Measurements from ENCODE around the gene IGF2BP3. TPM values are rescaled to one million over a fixed set of nuclear protein-coding genes. Genes with fewer than 3 reads are reported as not detected.

Gene IGF2BP3
- total and polyA plus RNA-seq, 4 donors: 0.08 to 1.6 (median 0.71) TPM; not detected in 1

DNA sequence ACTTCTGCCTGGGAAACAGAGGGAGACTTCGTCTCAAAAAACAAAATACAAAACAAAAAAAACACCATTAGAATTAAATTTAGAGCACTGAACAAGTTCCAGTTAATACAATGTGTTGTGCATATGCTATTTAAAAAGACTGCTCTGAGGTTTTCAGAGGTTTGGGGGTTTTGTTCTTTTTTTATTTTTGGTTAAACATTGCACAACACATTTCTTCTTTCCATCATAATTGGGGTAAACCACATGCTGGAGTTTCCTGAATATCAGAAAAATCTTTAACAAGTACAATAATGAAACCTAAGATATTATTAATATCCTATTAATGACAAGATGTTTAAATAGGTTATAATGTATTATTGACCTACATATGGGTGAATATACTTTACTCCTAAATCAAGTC lies 26.3 kb downstream of the IGF2BP3 start:
- H3K36me3 ChIP-seq (ENCODE audit: control insufficient read depth in 1 of 2, insufficient read depth in 2 of 2, low read length in 1 of 2): no peaks in the 10 kb centered on the region
- intact Hi-C loops (cut with DNase I): no loop called here
- ATAC-seq (ENCODE audit: low FRiP score) (no peak), DNase-seq (no peak)
- WGBS, 2 donors: 45 to 48% methylated on average over 1 of the region's 1 CpG
- no peaks in the 10 kb centered on the region for H3K9me3 ChIP-seq (ENCODE audit: control insufficient read depth, low read length)
- H3K27ac ChIP-seq (ENCODE audit: low read depth in 1 of 2, low read length in 2 of 2): no peak overlapping the region
- H3K4me3 ChIP-seq (ENCODE audit: low read length in 2 of 2): no peak overlapping the region
- no peaks in the 10 kb centered on the region for H3K27me3 ChIP-seq (ENCODE audit: control insufficient read depth in 1 of 2, insufficient read depth in 2 of 2, low read length in 1 of 2)
- H3K4me1 ChIP-seq (ENCODE audit: control insufficient read depth in 1 of 2, insufficient read depth in 2 of 2, low read length in 2 of 2): no peaks in the 10 kb centered on the region

DNA sequence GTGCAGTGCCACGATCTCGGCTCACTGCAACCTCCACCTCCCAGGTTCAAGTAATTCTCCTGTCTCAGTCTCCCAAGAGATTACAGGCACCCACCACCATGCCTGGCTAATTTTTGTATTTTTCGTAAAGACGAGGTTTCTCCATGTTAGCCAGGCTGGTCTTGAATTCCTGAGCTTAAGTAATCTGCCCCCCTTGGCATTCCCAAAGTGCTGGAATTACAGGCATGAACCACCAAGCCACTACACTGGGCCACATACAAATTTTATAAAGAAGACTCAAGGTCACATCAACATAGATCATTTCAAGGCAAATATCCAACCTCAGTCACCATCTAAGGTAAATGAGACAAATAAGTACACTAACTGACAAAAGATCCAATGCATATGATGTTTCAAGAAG lies 32.1 kb downstream of the IGF2BP3 start:
- no peak for ATAC-seq (ENCODE audit: low FRiP score)
- 75 to 83% methylated on average over 4 of the region's 4 CpGs for WGBS, 2 donors

DNA sequence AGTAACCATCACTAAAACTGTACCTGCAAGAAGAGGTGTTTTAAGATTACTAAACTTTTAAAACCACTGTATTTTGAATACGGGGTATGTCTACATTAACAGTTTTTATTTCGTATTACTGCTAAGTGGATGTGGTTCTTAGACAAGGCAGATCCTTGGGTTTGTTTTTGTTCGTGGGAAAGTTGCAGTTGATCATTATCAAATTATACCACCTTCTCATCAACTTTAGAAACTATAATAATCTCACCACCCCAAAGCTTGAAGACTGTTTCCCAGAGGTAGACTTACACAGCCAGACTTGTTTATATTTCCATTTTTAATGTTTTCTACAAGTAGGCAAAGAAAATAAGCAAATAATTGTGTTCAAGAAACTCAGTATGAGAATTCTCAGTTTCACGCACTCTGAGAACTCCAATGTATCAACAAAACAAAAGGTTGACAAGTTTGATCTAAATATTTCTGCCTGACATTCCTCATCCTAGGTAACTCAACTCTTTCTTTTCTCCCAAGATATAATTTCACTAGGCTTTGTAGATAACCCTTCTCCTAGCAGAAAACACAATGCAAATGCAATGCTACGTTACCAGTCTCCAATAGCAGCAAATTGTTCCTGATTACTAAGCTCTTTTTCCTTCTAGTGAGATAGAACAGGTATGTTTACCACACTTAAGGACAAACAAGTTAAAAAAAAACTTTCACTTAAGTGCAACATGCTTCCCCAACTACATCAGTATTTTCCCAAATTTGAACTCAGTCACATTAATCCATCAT lies 36.0 kb downstream of the IGF2BP3 start:
- H3K4me1 ChIP-seq (ENCODE audit: control insufficient read depth in 1 of 2, insufficient read depth in 2 of 2, low read length in 2 of 2): no peaks in the 10 kb centered on the region
- ATAC-seq (ENCODE audit: low FRiP score): no peak
- no peak for DNase-seq
- H3K27me3 ChIP-seq (ENCODE audit: control insufficient read depth in 1 of 2, insufficient read depth in 2 of 2, low read length in 1 of 2): no peaks in the 10 kb centered on the region
- H3K4me3 ChIP-seq (ENCODE audit: low read length in 2 of 2): no peak overlapping the region
- 92 to 94% methylated on average over 5 of the region's 5 CpGs for WGBS, 2 donors
- no peak overlapping the region for H3K27ac ChIP-seq (ENCODE audit: low read depth in 1 of 2, low read length in 2 of 2)
- intact Hi-C loops (cut with DNase I): no loop called here
- H3K36me3 ChIP-seq (ENCODE audit: control insufficient read depth in 1 of 2, insufficient read depth in 2 of 2, low read length in 1 of 2): no peaks in the 10 kb centered on the region
- no peaks in the 10 kb centered on the region for H3K9me3 ChIP-seq (ENCODE audit: control insufficient read depth, low read length)

More for the DNA sequence above, 32.1 kb downstream of the IGF2BP3 start:
- no peak overlapping the region for H3K4me3 ChIP-seq (ENCODE audit: low read length in 2 of 2)
- H3K27me3 ChIP-seq (ENCODE audit: control insufficient read depth in 1 of 2, insufficient read depth in 2 of 2, low read length in 1 of 2): no peaks in the 10 kb centered on the region
- no peak overlapping the region for H3K27ac ChIP-seq (ENCODE audit: low read depth in 1 of 2, low read length in 2 of 2)
- no peak for DNase-seq
- intact Hi-C loops (cut with DNase I): no loop called here
- no peaks in the 10 kb centered on the region for H3K36me3 ChIP-seq (ENCODE audit: control insufficient read depth in 1 of 2, insufficient read depth in 2 of 2, low read length in 1 of 2)
- no peaks in the 10 kb centered on the region for H3K9me3 ChIP-seq (ENCODE audit: control insufficient read depth, low read length)
- no peaks in the 10 kb centered on the region for H3K4me1 ChIP-seq (ENCODE audit: control insufficient read depth in 1 of 2, insufficient read depth in 2 of 2, low read length in 2 of 2)

DNA sequence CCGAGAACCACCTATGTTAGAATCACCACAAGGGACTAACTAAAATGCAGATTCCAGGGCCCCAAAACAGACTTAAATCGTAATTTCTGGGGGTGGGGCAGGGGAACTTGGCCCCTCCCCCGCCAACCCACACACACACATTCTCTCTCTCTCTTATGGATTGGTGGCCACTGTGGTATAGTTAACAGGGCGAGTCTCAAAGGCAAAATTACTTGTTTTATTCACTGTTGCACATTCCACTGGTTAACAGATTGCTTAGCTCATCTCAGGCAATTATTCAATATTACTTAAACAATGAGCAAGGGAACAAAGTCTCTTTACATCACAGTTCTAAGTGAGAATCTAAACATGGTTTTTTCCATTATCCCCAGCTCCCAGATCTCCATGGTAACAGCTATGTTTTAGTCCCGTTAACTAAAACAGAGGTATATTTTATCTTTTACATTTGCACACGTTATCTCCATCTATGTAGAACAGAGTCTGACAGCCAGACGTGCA lies 38.5 kb downstream of the IGF2BP3 start:
- Histone ChIP-seq H3K27ac (ENCODE audit: low read depth in 1 of 2, low read length in 2 of 2) (no peak overlapping the region), H3K4me3 (ENCODE audit: low read length in 2 of 2) (no peak overlapping the region), H3K4me1 (ENCODE audit: control insufficient read depth in 1 of 2, insufficient read depth in 2 of 2, low read length in 2 of 2) (no peaks in the 10 kb centered on the region), H3K36me3 (ENCODE audit: control insufficient read depth in 1 of 2, insufficient read depth in 2 of 2, low read length in 1 of 2) (no peaks in the 10 kb centered on the region), H3K9me3 (ENCODE audit: control insufficient read depth, low read length) (no peaks in the 10 kb centered on the region), H3K27me3 (ENCODE audit: control insufficient read depth in 1 of 2, insufficient read depth in 2 of 2, low read length in 1 of 2) (no peaks in the 10 kb centered on the region)
- DNase-seq (no peak), ATAC-seq (ENCODE audit: low FRiP score) (no peak)
- intact Hi-C loops (cut with DNase I): no loop called here
- 61 to 65% methylated on average over 7 of the region's 7 CpGs for whole genome bisulfite sequencing, 2 donors

DNA sequence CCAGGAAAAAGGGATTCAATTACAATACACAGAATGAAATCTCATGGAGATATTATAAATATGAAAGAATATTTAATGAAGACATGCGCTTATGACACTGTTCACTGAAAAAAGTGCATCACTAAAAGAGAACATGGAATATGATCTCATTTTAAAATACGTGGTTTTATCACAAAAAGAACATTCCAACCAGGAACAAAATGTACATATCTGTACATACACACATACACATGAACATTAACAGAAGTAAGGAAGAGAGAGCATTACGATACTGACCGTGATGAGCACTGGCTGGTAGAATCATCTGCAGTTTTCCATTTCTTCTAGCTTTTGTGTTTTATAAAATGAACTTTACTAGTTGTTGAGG lies 39.4 kb downstream of the IGF2BP3 start:
- no peak overlapping the region for H3K27ac ChIP-seq (ENCODE audit: low read depth in 1 of 2, low read length in 2 of 2)
- H3K36me3 ChIP-seq (ENCODE audit: control insufficient read depth in 1 of 2, insufficient read depth in 2 of 2, low read length in 1 of 2): no peaks in the 10 kb centered on the region
- no peak overlapping the region for H3K4me3 ChIP-seq (ENCODE audit: low read length in 2 of 2)
- ATAC-seq (ENCODE audit: low FRiP score) (no peak), DNase-seq (no peak)
- no peaks in the 10 kb centered on the region for H3K9me3 ChIP-seq (ENCODE audit: control insufficient read depth, low read length)
- intact Hi-C loops (cut with DNase I): no loop called here
- H3K4me1 ChIP-seq (ENCODE audit: control insufficient read depth in 1 of 2, insufficient read depth in 2 of 2, low read length in 2 of 2): no peaks in the 10 kb centered on the region
- no peaks in the 10 kb centered on the region for H3K27me3 ChIP-seq (ENCODE audit: control insufficient read depth in 1 of 2, insufficient read depth in 2 of 2, low read length in 1 of 2)
- 66 to 77% methylated on average over 4 of the region's 4 CpGs for WGBS, 2 donors

DNA sequence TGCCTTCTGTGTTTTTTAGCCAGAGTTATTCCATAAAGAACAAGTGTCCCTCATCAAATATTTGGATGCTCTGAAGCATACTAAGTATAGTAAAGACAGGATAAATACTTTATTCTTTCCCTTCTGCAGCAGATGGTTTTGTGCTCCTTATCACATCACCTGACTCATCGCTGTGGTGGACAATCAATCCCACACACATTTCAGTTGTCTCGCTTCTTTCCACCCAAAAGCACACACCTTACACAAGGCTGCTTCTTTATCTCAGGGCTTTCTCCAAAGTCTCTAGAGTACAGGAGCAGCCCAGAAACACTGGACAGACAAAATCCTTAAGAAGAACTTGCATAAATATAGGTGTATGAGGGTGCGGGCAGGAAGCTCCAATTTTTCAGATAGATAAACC lies 43.4 kb downstream of the IGF2BP3 start:
- no peak for DNase-seq
- H3K9me3 ChIP-seq (ENCODE audit: control insufficient read depth, low read length): no peaks in the 10 kb centered on the region
- no peaks in the 10 kb centered on the region for H3K4me1 ChIP-seq (ENCODE audit: control insufficient read depth in 1 of 2, insufficient read depth in 2 of 2, low read length in 2 of 2)
- no peaks in the 10 kb centered on the region for H3K36me3 ChIP-seq (ENCODE audit: control insufficient read depth in 1 of 2, insufficient read depth in 2 of 2, low read length in 1 of 2)
- H3K27ac ChIP-seq (ENCODE audit: low read depth in 1 of 2, low read length in 2 of 2): no peak overlapping the region
- H3K27me3 ChIP-seq (ENCODE audit: control insufficient read depth in 1 of 2, insufficient read depth in 2 of 2, low read length in 1 of 2): no peaks in the 10 kb centered on the region
- H3K4me3 ChIP-seq (ENCODE audit: low read length in 2 of 2): no peak overlapping the region
- WGBS, 2 donors: 94 to 98% methylated on average over 3 of the region's 3 CpGs
- intact Hi-C loops (cut with DNase I): no loop called here
- no peak for ATAC-seq (ENCODE audit: low FRiP score)

DNA sequence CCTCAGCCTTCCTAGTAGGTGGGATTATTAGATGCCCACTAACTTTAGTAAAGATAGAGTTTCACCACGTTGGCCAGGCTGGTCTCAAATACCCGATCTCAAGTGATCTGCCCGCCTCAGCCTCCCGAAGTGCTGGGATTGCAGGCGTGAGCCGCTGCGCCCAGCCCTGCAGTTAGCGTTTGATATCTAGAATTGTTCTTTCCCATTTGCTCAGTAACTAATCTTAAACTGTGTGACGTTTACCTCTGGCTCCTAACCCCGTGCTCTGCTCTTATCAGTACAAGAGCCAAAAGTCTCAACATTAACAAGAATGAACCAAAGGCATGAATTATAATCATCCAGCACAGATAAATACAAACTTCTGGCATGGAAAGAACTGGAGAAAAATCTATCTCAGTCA lies 47.4 kb downstream of the IGF2BP3 start:
- Histone ChIP-seq H3K4me1 (ENCODE audit: control insufficient read depth in 1 of 2, insufficient read depth in 2 of 2, low read length in 2 of 2) (no peaks in the 10 kb centered on the region), H3K4me3 (ENCODE audit: low read length in 2 of 2) (no peak overlapping the region), H3K9me3 (ENCODE audit: control insufficient read depth, low read length) (no peaks in the 10 kb centered on the region), H3K27me3 (ENCODE audit: control insufficient read depth in 1 of 2, insufficient read depth in 2 of 2, low read length in 1 of 2) (no peaks in the 10 kb centered on the region), H3K27ac (ENCODE audit: low read depth in 1 of 2, low read length in 2 of 2) (no peak overlapping the region), H3K36me3 (ENCODE audit: control insufficient read depth in 1 of 2, insufficient read depth in 2 of 2, low read length in 1 of 2) (no peaks in the 10 kb centered on the region)
- DNase-seq (no peak), ATAC-seq (ENCODE audit: low FRiP score) (no peak)
- 5 to 6% methylated on average over 10 of the region's 10 CpGs for WGBS, 2 donors
- intact Hi-C loops (cut with DNase I): no loop called here

DNA sequence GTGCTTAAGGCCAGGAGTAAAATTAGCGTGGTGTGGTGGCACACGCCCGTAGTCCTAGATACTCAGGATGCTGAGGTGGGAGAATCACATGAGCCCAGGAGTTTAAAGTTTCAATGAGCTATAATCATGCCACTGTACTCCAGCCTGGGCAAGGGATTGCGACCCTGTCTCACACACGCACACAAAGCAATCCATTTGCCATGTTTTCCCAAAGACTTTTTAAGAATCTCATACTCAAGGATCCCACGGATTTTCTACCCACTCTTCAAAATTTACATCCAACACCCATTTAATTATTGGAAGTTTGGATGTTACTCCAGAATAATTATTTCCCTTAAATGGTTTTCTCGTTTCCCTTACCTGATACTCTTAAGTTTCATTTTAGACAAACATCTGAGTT lies 47.9 kb downstream of the IGF2BP3 start:
- Histone ChIP-seq H3K27ac (ENCODE audit: low read depth in 1 of 2, low read length in 2 of 2) (no peak overlapping the region), H3K36me3 (ENCODE audit: control insufficient read depth in 1 of 2, insufficient read depth in 2 of 2, low read length in 1 of 2) (no peaks in the 10 kb centered on the region), H3K4me3 (ENCODE audit: low read length in 2 of 2) (no peak overlapping the region), H3K4me1 (ENCODE audit: control insufficient read depth in 1 of 2, insufficient read depth in 2 of 2, low read length in 2 of 2) (no peaks in the 10 kb centered on the region), H3K27me3 (ENCODE audit: control insufficient read depth in 1 of 2, insufficient read depth in 2 of 2, low read length in 1 of 2) (no peaks in the 10 kb centered on the region), H3K9me3 (ENCODE audit: control insufficient read depth, low read length) (no peaks in the 10 kb centered on the region)
- WGBS, 2 donors: 50 to 51% methylated on average over 7 of the region's 7 CpGs
- DNase-seq (no peak), ATAC-seq (ENCODE audit: low FRiP score) (no peak)
- intact Hi-C loops (cut with DNase I): no loop called here

DNA sequence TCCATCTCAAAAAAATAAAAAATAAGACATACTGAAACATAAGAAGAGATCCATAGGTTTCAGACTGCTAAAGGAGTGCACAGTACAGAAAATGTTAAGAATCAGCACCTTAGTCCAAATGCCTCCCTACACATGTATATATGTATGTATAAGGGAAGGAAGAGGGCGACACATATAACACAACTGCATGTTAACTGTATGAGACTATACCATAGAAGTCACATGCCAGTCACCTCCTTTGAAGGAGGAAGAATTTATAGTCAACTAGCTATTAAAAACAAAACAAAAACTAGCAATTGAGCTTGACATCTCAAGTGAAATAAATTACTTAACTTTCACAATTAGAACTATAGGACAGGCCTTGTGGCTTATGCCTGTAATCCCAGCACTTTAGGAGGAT lies 50.4 kb downstream of the IGF2BP3 start:
- Histone ChIP-seq H3K4me3 (ENCODE audit: low read length in 2 of 2) (no peak overlapping the region), H3K27me3 (ENCODE audit: control insufficient read depth in 1 of 2, insufficient read depth in 2 of 2, low read length in 1 of 2) (no peaks in the 10 kb centered on the region), H3K36me3 (ENCODE audit: control insufficient read depth in 1 of 2, insufficient read depth in 2 of 2, low read length in 1 of 2) (no peaks in the 10 kb centered on the region), H3K27ac (ENCODE audit: low read depth in 1 of 2, low read length in 2 of 2) (no peak overlapping the region), H3K4me1 (ENCODE audit: control insufficient read depth in 1 of 2, insufficient read depth in 2 of 2, low read length in 2 of 2) (no peaks in the 10 kb centered on the region), H3K9me3 (ENCODE audit: control insufficient read depth, low read length) (no peaks in the 10 kb centered on the region)
- ATAC-seq (ENCODE audit: low FRiP score) (no peak), DNase-seq (no peak)
- 94 to 97% methylated on average over 1 of the region's 1 CpG for WGBS, 2 donors
- intact Hi-C loops (cut with DNase I): no loop called here

Data from aorta (tissue), 5 donors.